Smooth muscle cell (in vitro differentiated cells): ENCODE results near the gene SELP. TPM values are rescaled to one million over a fixed set of nuclear protein-coding genes. Genes with fewer than 3 reads are reported as not detected.

Source experiments
- DNase-seq: peaks from one replicate; lab custom pipeline; 2025; ENCODE audit not compliant: unreplicated experiment; lab: John Stamatoyannopoulos, UW
- H2AFZ ChIP-seq: fragments of 200-600 bp; sonication (generic); 2 replicates; pipeline ENCODE4 v1.6.0; 2016; ENCODE audit warnings: antibody characterized with exemption, low read depth, mild to moderate bottlenecking
- H3F3A ChIP-seq: fragments of 200-600 bp; sonication (generic); 2 replicates; pipeline ENCODE4 v1.6.0; 2017; ENCODE audit warnings: antibody characterized with exemption, low read depth
- H3K27ac ChIP-seq: fragments of 200-600 bp; sonication (generic); 2 replicates; pipeline ENCODE4 v1.5.1; 2016; ENCODE audit warnings: low read depth, mild to moderate bottlenecking
- H3K27me3 ChIP-seq: fragments of 200-600 bp; sonication (generic); 2 replicates; pipeline ENCODE4 v1.6.1; 2016; ENCODE audit warnings: low read depth, mild to moderate bottlenecking
- H3K36me3 ChIP-seq: fragments of 200-600 bp; sonication (generic); 2 replicates; pipeline ENCODE4 v1.5.1; 2016; ENCODE audit warnings: low read depth
- H3K4me1 ChIP-seq: fragments of 200-600 bp; sonication (generic); 2 replicates; pipeline ENCODE4 v1.5.1; 2016; ENCODE audit warnings: low read depth
- H3K4me2 ChIP-seq: fragments of 200-600 bp; sonication (generic); 2 replicates; pipeline ENCODE4 v1.6.0; 2016; ENCODE audit warnings: mild to moderate bottlenecking
- H3K4me3 ChIP-seq: fragments of 200-600 bp; sonication (generic); 2 replicates; pipeline ENCODE4 v1.5.1; 2016; ENCODE audit warnings: mild to moderate bottlenecking
- H3K79me2 ChIP-seq: fragments of 200-600 bp; sonication (generic); 2 replicates; pipeline ENCODE4 v1.6.0; 2016; ENCODE audit warnings: low read depth, mild to moderate bottlenecking
- H3K9ac ChIP-seq: fragments of 200-600 bp; sonication (generic); 2 replicates; pipeline ENCODE4 v1.6.0; 2016; ENCODE audit warnings: low read depth
- H3K9me3 ChIP-seq: fragments of 200-600 bp; sonication (generic); replicated peaks from 2 replicates; pipeline ENCODE4 v1.5.1; 2016; ENCODE audit warnings: low read depth
- H4K20me1 ChIP-seq: fragments of 200-600 bp; sonication (generic); 2 replicates; pipeline ENCODE4 v1.6.0; 2016; ENCODE audit warnings: low read depth
- CTCF ChIP-seq: fragments of 200-600 bp; sonication (generic); IDR thresholded peaks from 2 replicates; pipeline ENCODE4 v1.5.1; 2017; ENCODE audit warnings: borderline replicate concordance, mild to moderate bottlenecking, antibody characterized with exemption; ENCODE audit not compliant: insufficient read depth, poor library complexity, severe bottlenecking
- WGBS: methylation state at CpG from one replicate; pipeline ENCODE4 v1.1.7; 2016; ENCODE audit warnings: low lambda C conversion rate; 5-methylcytosine and 5-hydroxymethylcytosine counted together
- polyA plus RNA-seq: library from polyadenylated mRNA; unstranded; fragments of >200 nt; fragmentation: Nextera tagmentation; extraction: Ambion mirVana; gene quantifications from 2 replicates; pipeline ENCODE4 v1.2.1, GENCODE V29; 2016
- total RNA-seq: library from RNA; depleted of rRNA; stranded (reverse); fragments of >200 nt; gene quantifications from 2 replicates; pipeline ENCODE4 v1.2.3, GENCODE V29; 2014

SELP gene
- total and polyA plus RNA-seq, 2 experiments from 2014 or later, result not detected

GRCh38 chr1:169586395-169587255, 43.3 kb downstream of the SELP start, which contains the start of gene F5:
Gene F5 (minus strand): TSS chr1:169586481. CDS start chr1:169586386, 95 bp downstream.
- Histone ChIP-seq H3K79me2 (no peaks in the 10 kb centered on the region), H3K9me3 (no peaks in the 10 kb centered on the region), H3K4me2 (peak within 1 kb of the TSS; percentile 76), H3K9ac (no peak within 1 kb of the TSS), H2AFZ (peak within 1 kb of the TSS; percentile 47), H3K27ac (no peak within 1 kb of the TSS), H3F3A (no peaks in the 10 kb centered on the region), H3K27me3 (peaks cover 2% of the 10 kb centered on the region), H3K36me3 (no peaks in the 10 kb centered on the region), H3K4me3 (peak within 1 kb of the TSS; percentile 8), H3K4me1 (no peaks in the 10 kb centered on the region), H4K20me1 (no peaks in the 10 kb centered on the region)
- 33% methylated on average over 15 of the region's 15 CpGs for WGBS
- TF ChIP-seq CTCF, result peak; percentile 37
- peak; percentile 18 for DNase-seq

- no peaks in the 10 kb centered on the region for H3K36me3 ChIP-seq
- H2AFZ ChIP-seq, result peak overlapping the region; percentile 47
- H3K4me3 ChIP-seq, result peak overlapping the region; percentile 8
- DNase-seq, result no peak
- no peaks in the 10 kb centered on the region for H4K20me1 ChIP-seq
- peak overlapping the region; percentile 76 for H3K4me2 ChIP-seq
- no peak overlapping the region for H3K27ac ChIP-seq
- TF ChIP-seq CTCF, result no peak
- no peaks in the 10 kb centered on the region for H3K9me3 ChIP-seq
- no peak overlapping the region for H3K9ac ChIP-seq
- no peaks in the 10 kb centered on the region for H3K27me3 ChIP-seq
- no peaks in the 10 kb centered on the region for H3K4me1 ChIP-seq
- H3F3A ChIP-seq, result no peaks in the 10 kb centered on the region
- H3K79me2 ChIP-seq, result no peaks in the 10 kb centered on the region
- WGBS, result 39% methylated on average over 5 of the region's 5 CpGs
Measured at GRCh38 chr1:169586067-169586394, 43.9 kb downstream of the SELP start.

GRCh38 chr1:169585181-169585580, 44.7 kb downstream of the SELP start:
- H3K27ac ChIP-seq, result peak overlapping the region; percentile 52
- H3K9ac ChIP-seq, result no peak overlapping the region
- no peaks in the 10 kb centered on the region for H4K20me1 ChIP-seq
- DNase-seq, result no peak
- no peaks in the 10 kb centered on the region for H3K27me3 ChIP-seq
- no peaks in the 10 kb centered on the region for H3K9me3 ChIP-seq
- no peaks in the 10 kb centered on the region for H3K36me3 ChIP-seq
- peak overlapping the region; percentile 8 for H3K4me3 ChIP-seq
- no peaks in the 10 kb centered on the region for H3K4me1 ChIP-seq
- H3F3A ChIP-seq, result no peaks in the 10 kb centered on the region
- no peaks in the 10 kb centered on the region for H3K79me2 ChIP-seq
- no peak for TF ChIP-seq CTCF
- H2AFZ ChIP-seq, result no peak overlapping the region
- H3K4me2 ChIP-seq, result peak overlapping the region; percentile 64
